ENCODE data around the gene TMEM250. TPM values are rescaled to one million over a fixed set of nuclear protein-coding genes. Genes with fewer than 3 reads are reported as not detected.
"Not testable (repeated sequence)": the region's sequence is repeated elsewhere in the genome, so short reads cannot be mapped to it uniquely, and the experiment has no call there.

Gene TMEM250
- total RNA-seq, 2 donors from 2014 or later = 51.0 to 59.3 TPM

DNA sequence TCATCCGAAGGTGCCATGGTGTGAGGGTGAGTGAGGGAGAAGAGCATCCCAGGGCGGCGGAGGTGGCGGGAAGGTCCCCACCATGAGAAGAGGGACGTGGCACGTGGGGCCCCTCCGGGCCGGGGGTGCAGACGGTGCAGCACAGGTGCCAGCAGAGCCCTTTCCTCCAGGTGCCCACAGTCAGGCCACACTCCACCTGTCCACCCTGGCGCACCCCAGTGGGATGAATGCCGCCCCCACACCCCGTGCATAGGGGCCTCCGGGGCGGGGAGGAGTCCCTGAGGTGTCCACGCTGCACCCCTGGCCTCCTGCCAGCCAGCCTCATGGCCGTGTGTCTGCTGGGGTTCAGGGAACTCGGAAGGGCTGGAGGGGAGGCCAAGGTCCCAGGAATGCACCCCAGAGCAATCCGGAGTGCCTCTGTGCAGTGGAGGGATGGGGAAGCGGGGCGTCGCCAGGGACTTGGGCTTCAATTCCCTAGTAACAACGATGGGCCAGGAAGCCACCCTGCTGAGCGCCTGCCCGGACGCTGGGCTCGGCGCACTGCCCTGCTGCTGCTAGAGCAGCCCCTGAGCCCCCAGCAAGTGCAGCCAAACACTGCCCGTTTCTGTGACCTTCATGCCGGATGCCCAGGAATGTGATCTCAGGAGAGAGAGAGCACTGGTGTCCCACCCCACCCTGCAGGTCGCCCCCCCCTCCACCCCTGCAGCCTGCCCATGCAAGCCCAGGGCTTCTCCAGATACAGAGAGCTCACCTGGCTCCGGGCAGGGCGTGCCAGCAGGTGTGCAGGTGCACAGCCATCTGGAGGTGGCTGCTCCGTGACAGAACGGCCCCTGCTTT is 14.8 kb downstream of the TMEM250 start:
- ATAC-seq (peak; percentile 35), DNase-seq (peak; percentile 62 to 67)
- intact Hi-C loops (cut with DNase I, micrococcal nuclease) = no loop called here

DNA sequence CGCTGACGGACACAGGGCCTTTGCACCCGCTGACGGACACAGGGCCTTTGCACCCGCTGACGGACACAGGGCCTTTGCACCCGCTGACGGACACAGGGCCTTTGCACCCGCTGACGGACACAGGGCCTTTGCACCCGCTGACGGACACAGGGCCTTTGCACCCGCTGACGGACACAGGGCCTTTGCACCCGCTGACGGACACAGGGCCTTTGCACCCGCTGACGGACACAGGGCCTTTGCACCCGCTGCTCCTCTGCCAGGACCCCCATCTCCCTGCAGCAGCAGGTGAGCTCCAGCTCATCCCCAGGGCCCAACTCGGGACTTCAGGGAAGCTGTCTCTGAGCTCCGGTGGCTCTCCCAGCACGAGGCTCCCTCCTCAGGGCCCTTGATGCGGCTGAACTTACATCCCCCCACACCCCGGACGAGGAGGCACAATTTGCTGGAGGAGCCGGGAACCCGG is 17.0 kb downstream of the TMEM250 start:
- ATAC-seq; intact Hi-C loops (cut with DNase I, micrococcal nuclease); DNase-seq: not testable (repeated sequence)

DNA sequence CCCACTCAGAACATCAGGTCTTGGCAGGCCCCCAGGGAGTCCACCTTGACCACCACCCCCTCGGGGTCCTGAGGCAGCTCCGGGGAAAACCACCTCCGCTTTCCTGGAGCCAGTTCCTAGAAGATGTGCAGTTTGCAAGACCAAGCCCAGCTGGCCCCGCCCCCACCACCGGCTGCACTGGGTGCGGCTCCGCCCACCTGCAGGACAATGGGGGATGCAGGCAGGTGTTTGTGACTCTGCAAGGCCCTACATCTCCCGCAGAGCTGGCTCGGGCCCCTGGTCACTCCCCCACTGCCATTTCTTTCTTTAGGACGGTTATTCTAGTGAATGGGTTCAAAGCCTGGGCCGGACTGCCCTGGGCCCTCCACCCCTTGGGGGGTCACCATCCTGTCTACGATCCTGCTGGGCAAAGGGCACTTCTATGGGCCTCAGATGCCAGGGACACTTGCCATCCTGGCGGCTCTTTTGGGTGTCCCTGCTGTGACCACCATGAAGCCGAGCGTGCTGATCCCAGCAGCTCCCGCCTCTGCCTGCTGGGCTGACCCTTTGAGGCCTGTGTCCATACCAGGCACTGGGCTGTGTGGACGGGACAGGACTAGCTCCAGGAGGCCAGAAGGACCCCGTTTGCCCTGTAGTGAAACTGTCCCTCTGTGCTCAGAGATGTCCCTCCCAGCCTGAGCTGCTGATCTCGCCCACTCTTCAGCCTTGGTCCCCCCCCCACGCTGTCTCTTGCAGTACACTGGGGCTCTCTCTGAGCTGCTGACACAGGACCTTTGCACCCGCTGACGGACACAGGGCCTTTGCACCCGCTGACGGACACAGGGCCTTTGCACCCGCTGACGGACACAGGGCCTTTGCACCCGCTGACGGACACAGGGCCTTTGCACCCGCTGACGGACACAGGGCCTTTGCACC is 17.7 kb downstream of the TMEM250 start:
- no peak for ATAC-seq
- DNase-seq = peak in 1 of 2 donors; percentile 62
- intact Hi-C loops (cut with DNase I, micrococcal nuclease) = no loop called here

DNA sequence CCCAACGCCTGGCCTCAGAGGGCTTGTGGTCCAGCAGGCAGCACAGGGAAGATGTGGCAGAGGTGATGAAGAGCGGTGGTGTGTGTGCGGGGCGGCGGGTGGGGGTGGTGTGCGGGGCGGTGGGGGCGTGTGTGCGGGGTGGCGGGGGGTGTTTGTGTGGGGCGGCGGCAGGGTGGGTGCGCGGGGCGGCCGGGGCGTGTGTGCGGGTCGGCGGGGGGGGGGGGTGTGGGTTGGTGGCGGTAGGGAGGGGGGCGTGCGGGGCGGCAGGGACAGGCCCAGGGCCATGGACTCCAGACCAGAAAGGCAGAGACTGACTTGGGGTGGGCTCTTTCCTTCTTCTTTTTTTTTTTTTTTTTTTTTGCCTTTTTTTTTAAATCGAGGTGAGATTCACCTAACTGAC is 19.1 kb downstream of the TMEM250 start:
- DNase-seq (no peak), ATAC-seq (no peak)
- intact Hi-C loops (cut with DNase I, micrococcal nuclease) = no loop called here

DNA sequence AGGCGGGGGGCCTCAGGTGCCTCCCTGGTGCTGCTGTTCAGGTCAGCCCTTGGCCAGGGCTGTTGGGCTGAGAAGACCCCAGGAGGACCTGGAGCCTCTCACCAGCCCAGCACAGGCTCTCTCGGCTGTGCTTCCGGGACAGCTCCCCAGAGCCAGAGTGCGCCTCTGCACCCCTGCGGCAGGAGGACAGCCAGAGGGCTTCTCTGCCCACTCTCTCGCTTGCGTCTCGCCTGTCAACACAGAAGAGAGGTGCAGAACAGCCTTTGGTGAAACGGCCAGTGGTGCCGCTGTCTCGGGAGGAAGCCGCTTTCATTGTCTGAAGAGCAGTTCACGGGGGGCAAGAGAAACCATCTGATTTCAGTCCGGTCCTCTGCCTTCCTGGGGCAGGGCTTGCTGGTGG is 19.8 kb downstream of the TMEM250 start:
- no peak for DNase-seq
- no peak for ATAC-seq
- intact Hi-C loops (cut with DNase I, micrococcal nuclease) = no loop called here

DNA sequence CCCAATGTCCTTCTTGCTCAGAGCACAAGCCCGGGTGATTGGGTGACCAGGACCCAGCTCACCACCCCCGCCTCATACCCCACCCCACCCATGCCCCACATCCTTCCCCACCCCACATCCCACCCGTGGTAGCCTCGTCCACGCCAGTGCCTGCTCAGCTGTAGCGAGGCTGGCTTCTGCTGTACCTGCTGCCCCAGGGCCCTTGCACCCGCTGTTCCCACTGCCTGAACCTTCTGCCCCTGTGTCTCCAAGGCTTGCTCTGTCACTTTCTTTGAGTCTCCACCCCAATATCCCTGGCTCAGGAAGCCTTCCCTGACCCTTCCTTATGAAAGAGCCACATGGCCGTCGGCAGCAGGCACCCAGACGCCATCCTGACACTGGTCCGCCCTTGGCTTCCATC is 20.5 kb downstream of the TMEM250 start:
- ATAC-seq = no peak
- intact Hi-C loops (cut with DNase I, micrococcal nuclease) = no loop called here

DNA sequence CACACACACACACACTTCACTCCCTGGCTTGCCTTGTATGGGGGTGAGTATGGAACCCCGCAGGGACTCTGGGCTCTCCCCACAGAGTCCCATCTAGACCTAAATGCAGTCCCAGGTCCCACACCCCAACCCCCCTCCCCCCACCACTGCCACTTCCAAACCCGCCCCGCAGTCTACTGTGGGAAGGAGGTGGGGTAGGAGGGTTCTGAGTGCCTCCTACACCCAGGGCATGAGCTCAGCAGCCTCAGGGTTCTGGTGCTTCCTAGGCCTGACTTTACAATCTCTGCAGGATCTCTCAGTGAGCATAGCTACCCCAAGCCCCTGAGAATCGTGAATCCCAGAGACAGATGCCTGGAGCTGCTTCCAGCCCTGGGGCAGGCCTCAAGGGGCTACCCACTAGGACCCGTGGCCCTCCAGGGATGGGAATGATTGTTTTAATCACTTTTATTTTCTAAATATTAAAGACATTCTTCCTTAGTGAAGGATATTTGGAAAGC is 22.1 kb downstream of the TMEM250 start:
- intact Hi-C loops (cut with DNase I, micrococcal nuclease) = no loop called here

More for the DNA sequence above, 20.5 kb downstream of the TMEM250 start:
- DNase-seq = no peak

DNA sequence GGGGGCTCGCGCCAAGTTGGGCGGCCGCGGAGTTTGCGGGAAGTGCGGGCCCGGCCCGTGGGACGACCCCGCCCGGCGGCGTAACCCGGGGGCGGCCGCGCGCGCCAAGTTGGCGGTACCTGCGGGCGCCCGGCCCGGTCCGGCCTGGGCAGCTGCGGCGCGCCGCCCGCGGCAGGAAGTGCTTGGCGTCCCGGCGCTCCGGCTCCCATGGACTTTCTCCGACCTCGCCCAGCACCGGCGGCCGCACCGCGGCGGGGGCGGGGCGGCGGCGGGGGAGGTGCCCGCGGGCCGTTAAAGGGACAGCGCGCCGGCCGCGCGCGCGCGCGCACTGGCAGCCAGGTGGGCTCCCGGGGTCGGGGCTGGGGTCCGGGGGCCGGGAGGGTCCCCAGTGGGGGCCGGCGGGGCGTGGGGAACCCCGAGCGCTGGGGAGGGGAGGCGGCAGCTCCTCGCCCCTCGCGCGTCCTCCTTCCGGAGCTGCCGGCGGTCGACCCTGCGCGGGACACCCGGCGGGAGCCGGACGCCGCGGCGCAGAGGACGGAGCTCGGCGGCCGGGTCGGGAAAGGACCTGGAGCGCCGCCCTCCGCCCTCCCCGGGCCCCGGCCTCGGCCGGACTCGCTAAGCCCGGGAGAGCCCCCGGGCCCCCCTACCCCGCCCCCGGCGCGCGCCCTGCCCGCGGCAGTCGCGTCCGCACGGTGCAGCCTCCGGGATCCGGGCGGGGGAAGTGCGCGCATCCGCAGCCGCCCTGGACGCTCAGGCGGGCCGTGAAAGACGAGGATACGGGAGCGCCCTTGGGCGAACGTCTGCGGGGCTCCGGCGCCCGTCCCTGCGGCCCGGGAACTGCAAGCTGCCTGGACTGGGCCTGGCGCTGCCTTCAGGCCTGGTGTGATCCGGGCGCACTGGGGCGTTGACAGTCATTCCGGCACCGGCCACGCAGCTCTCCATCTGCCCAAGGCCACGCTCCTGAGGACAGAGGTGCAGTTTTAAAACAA is 23.3 kb downstream of the TMEM250 start, which contains the start of gene NACC2:
TSS of gene NACC2 (minus strand) at position 220 of the 989 bp plus-strand sequence. CDS start 44,768 bp downstream, outside the sequence.
- DNase-seq = peak; percentile 69 to 84
- intact Hi-C loops (cut with DNase I, micrococcal nuclease) = no loop called here
- ATAC-seq = peak; percentile 73

More for the DNA sequence above, 22.1 kb downstream of the TMEM250 start:
- DNase-seq = no peak
- no peak for ATAC-seq

DNA sequence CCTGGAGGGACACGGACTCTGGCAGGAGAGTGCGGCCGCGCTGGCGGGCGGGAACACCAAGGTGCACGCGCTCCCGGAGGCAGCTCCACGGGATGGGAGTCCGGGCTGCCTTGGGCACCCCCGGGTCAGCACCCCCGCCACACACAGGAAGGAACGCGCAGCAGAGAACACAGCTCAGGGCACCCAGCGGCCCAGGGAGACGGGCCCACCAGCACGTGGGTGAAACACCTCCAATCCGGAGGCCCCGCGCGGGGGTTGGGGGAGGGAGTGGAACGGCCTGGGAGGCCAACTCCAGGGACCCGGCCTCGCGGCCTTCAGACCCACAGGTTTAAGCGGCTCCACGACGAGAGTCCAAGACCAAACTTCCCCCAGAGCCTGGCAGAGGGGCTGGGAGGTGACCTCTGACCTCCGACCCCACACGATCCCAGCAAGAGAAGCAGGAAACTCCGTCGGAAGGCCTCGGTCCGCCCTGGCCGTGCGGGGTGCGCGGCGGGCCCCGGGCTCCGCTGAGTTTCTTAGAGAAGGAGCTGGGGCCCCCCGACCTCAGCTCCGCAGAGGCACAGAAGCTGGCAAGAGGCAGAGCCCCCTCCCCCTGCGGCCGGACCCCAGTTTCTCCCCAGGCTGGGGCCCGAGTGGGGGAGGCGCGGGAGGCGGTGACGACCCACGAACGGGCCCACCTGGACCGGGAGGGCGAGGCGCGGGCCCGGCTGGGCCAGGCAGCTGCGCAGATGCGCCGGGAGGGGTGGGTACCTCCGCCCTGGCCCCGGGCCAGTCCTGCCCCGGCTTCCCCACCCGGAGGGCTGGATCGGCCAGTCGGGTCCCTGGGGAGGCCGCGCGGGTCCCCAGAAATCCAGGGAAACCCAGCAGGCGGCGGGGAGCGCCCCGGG is 24.4 kb downstream of the TMEM250 start:
- peak; percentile 53 for ATAC-seq
- intact Hi-C loops (cut with DNase I, micrococcal nuclease) = no loop called here
- peak; percentile 75 to 87 for DNase-seq

DNA sequence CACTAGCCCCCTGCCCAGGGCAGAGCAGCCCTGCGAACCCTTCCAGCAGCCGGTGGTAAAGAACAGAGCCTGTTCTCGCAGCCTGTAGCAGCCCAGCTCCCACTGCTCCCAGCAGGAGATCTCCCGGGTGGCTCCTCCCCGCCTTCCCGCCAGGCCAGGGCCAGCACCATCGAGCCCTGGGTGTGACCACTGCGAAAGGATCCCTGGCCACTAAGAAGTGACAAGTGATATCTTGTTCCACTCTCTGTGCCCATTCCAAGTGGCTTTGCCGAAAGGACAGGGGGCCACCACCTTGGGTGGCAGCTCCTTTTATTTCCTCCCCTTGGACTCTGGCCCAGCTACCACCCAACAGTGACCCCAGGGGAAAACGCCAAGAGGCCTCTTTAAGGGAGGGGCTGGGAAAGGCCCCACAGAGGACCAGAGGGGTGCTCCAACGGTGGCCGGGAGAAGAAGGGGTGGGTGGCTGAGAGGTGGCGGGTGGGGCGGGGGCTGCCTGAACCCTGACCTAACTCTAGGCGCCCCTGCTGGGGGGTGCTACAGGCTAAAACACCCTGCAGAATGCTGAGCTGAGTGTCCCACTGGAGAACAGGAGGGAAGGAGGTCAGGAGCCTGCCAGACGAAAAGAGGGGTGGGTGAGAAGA is 25.2 kb downstream of the TMEM250 start:
- DNase-seq = peak in 1 of 2 donors; percentile 53
- intact Hi-C loops (cut with DNase I, micrococcal nuclease) = no loop called here
- peak; percentile 47 for ATAC-seq

DNA sequence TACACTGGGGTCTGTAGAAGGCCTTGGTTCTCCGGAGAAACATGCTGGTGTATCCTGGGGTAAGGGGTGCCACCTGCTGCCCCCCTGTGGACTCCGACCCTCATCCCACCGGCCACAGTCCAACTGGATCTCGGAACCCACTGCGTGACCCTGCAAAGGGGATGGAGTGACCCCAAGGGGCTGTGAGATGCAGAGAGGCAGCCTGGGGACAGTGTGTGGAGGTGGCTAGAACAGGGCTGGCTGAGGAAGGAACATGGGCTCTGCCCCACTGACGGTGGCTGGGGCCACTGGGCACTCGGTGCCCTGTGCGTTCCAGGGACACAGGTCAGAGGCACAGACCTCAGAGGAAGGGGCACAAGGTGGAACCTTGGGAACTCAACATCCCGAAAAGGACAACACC is 25.9 kb downstream of the TMEM250 start:
- intact Hi-C loops (cut with DNase I, micrococcal nuclease) = no loop called here
- DNase-seq (no peak), ATAC-seq (no peak)

DNA sequence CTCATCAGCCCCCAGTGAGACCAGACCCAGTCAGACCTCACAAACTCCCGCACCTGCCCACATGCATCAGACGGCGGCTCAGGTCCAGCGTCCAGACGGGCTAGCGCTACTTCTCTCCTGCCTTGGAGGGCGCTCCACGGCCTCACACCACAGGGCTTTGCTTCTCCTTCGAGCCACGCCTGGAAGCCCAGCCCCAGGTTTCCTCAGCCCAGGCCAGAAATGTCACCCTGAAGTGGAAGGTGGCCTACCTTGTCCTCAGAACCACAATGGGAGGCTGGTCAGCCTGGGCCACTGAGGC is 26.4 kb downstream of the TMEM250 start:
- intact Hi-C loops (cut with DNase I, micrococcal nuclease) = no loop called here
- no peak for ATAC-seq
- DNase-seq = no peak

DNA sequence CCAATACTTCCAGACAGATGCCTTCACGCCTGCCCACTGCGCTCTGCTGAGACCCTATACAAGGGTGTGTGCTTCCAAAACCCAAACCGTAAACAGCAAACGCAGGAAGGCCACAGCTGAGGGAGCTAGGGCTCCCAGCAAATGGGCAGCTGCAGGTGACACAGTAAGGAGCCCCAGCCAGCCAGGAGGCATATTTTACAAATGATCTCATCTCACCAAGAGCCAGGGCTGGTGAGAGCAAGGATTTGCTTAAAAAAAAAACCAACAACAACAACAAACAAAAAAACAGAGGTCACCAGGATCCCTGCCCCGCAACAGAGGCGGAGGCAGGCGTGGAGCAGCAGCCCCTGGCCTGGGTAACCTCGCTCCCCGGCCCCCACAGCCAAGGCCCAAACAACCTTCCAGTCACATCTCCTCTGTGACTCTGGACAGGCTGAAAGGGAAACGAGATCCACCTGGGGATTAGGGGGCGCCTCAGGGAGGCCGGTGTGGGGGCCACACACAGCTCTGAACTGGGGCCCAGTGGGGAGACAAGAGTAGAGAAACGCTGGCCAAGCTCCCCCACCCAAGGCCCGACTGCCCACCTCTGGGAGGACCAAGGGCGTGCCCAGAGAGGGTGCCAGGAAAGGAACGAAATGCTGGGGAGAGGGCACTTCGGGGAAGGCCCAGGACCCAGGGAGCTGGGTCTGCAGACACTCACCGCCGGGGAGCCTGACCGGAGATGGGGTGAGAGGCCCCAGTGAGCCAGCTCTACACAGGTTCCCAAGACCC is 26.9 kb downstream of the TMEM250 start:
- intact Hi-C loops (cut with DNase I, micrococcal nuclease) = no loop called here
- DNase-seq = no peak
- no peak for ATAC-seq

DNA sequence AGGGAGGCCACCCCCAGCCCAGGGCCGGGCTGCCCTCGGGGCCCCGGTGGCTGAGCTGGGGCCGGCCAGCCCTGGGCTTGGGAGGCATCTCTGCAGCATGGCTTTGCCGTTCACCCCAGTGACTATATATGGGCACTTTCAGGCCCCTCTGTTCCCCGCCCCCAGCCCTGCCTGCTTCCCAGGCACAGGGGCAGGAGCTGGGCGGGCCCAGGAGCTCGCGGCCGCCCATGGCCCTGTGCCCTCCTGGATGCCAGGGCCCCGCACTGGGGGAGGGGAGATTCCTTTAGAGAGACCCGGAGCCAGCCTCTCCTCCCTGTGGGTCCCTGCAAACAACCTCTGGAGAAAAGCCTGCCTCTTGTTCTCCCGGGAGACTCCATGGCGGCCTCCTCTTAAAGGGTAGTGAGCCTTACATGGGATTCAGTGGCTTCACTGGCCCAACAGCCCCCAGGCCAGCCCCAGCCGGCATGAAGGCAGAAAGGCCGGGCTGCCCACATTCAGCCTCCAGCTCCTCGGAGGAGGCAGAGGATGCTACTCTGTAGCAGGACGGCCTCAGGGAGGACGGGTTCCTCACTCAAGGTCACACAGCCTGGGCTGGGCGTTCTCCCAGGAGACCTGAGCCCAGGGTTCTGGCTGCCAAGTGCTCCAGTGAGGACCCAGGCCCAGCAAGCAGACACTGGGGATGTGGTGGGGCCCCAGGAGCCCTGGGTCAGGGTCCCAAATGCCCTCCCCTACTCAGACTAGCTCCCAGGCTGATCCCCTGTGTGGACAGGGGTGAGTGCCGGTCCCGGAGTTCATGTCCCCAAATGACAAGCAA is 27.7 kb downstream of the TMEM250 start:
- intact Hi-C loops (cut with DNase I, micrococcal nuclease) = no loop called here
- peak in 1 of 2 donors; percentile 73 for DNase-seq
- no peak for ATAC-seq

DNA sequence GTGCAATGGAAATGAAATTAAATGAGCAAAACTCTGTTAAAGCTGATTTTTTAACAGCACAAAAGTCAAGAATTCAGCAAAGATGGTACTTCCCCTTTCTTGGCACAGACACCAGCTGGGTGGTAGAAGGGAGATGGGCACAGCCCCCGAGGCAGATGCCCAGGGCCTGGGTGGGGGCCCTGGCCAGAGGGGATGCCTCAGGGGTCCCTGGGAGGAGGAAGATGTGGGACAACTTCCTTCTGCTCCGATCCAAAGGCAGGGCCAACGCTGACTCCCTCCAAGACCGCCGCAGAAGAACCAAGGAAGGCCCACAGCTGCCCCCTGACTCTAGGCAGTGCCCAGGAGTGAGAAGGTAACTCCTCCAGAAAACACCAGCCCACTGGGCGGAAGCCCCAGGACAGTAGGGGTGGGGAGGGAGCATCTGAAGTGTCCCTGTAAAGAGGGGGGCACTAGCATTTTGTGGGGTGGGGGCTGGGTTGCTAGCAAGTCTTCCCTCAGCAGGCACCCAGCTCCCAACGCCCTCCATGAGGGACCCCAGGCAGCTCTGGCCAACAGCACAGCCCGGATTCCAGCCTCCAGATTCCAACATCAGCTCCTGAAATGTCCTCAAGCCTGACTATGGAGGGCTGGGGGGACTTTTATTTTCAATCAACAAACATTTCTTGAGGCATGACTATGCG is 28.5 kb downstream of the TMEM250 start:
- intact Hi-C loops (cut with DNase I, micrococcal nuclease) = no loop called here
- no peak for ATAC-seq
- DNase-seq = no peak
